GM10248 (cell line): ENCODE measurements around the gene CEP72.

ENCODE experiments used
- CTCF ChIA-PET: fragments of 300-600 bp; sonication (Branson Sonifier 250); formaldehyde crosslinking; extraction: SDS; loops from one replicate; lab custom pipeline; 2021; ENCODE audit warnings: antibody characterized with exemption; lab: Yijun Ruan, JAX
- POLR2A ChIA-PET: fragments of 350-650 bp; sonication (Branson Sonifier 250); formaldehyde crosslinking; extraction: SDS; loops from one replicate; lab custom pipeline; 2020; ENCODE audit warnings: antibody characterized with exemption; lab: Yijun Ruan, JAX
- DNase-seq: peaks from one replicate; pipeline ENCODE4 v3.0.0; 2012; ENCODE audit errors: extremely low spot score
- CTCF ChIP-seq: IDR thresholded peaks from 2 replicates; pipeline ENCODE4 v1.5.1; 2012; ENCODE audit warnings: mild to moderate bottlenecking, low read depth; ENCODE audit errors: extremely low read depth, missing control alignments, control extremely low read depth

Gene CEP72

GRCh38 chr5:569358-569867 lies 42.7 kb upstream of the CEP72 start:
- no peak for DNase-seq
- POLR2A ChIA-PET: no interaction called here
- no peak for TF ChIP-seq CTCF
- CTCF ChIA-PET: no interaction called here

GRCh38 chr5:569868-570361 lies 42.2 kb upstream of the CEP72 start:
- no peak for DNase-seq
- no peak for TF ChIP-seq CTCF
- CTCF ChIA-PET: no interaction called here
- POLR2A ChIA-PET: no interaction called here

DNA sequence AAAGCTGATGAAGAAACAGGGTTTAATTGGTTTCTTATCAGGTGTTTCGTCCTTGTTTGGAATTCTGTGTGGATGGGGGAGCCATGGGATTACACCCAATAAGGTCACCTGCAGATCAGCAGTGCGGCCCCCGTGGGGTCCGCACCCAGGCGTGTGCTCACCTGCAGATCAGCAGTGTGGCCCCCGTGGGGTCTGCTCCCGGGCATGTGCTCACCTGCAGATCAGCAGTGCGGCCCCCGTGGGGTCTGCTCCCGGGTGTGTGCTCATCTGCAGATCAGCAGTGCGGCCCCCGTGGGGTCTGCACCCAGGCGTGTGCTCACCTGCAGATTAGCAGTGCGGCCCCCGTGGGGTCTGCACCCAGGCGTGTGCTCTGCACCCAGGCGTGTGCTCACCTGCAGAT lies 41.7 kb upstream of the CEP72 start:
- CTCF ChIA-PET: no interaction called here
- TF ChIP-seq CTCF: no peak
- POLR2A ChIA-PET: no interaction called here
- DNase-seq: no peak

GRCh38 chr5:570886-571285 lies 41.3 kb upstream of the CEP72 start:
- DNase-seq: no peak
- ChIA-PET POLR2A (no interaction called here), CTCF (interaction anchor here (1.1 kb wide), 1 partner anchor 14 kb away, joined by 3 read pairs; no protein-coding TSS in a partner anchor)
- TF ChIP-seq CTCF: no peak

- DNase-seq: no peak
- TF ChIP-seq CTCF: no peak
- ChIA-PET POLR2A (interaction anchor here (0.6 kb wide), 1 partner anchor 137 kb away, joined by 3 read pairs; no protein-coding TSS in a partner anchor), CTCF (interaction anchor here (1.0 to 1.1 kb wide), 2 partner anchors 15 to 383 kb away, joined by 3 read pairs; no protein-coding TSS in a partner anchor)
Measured at GRCh38 chr5:571791-572190, 40.3 kb upstream of the CEP72 start.

DNA sequence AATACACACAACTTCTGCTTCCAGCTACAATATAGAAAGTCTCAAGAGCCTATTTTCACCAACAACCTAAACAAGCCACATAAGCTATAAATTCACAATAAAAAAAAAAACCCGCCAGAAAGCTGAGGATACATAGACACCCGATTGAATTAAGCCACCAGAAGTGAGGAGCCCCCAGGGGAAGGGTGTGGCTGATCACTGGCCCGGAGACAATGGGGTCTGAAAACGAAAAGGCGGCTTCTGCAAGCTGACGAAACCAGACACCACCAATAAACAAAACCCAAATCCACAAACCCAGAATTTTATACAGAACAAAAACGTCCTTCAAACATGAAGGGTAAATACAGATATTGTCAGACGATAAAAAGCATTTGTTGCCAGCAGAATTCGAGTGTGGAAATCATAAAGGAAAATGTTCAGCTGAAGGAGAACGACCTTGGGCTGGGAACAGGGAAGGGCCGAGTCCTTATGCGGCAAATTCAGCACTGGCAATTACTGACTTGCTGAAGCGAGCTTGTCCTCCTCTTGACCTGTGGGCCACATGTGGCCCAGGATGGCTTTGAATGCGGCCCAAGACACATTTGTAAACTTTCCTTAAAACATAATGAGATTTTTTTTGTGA lies 39.6 kb upstream of the CEP72 start:
- TF ChIP-seq CTCF: no peak
- POLR2A ChIA-PET: interaction anchor here (0.6 kb wide), 1 partner anchor 138 kb away, joined by 3 read pairs; no protein-coding TSS in a partner anchor
- CTCF ChIA-PET: interaction anchor here (1.0 kb wide), 1 partner anchor 384 kb away, joined by 3 read pairs; no protein-coding TSS in a partner anchor
- no peak for DNase-seq
